CD4-positive, alpha-beta memory T cell (primary cell): ENCODE measurements around the gene FGFR2. TPM values are rescaled to one million over a fixed set of nuclear protein-coding genes. Genes with fewer than 3 reads are reported as not detected.

ENCODE experiments used
- CTCF ChIA-PET: fragments of 350-600 bp; sonication (Branson Sonifier 250); formaldehyde crosslinking; loops from one replicate; lab custom pipeline; 2021; ENCODE audit warnings: inconsistent platforms; ENCODE audit not compliant: partially characterized antibody; lab: Charles Lee
- POLR2A ChIA-PET: fragments of 350-600 bp; sonication (Branson Sonifier 250); formaldehyde crosslinking; loops from one replicate; lab custom pipeline; 2021; ENCODE audit not compliant: partially characterized antibody; lab: Charles Lee
- DNase-seq, 5 donors: peaks; one replicate each; pipeline versions ENCODE4 v3.0.0 to v3.0.0-alpha.2; 2020 to 2022; ENCODE audit warnings: mixed read lengths in 1 of 5
- H3K27ac ChIP-seq: one replicate; pipeline ENCODE4 v1.7.0; 2013; ENCODE audit warnings: low read depth, low read length
- H3K27me3 ChIP-seq: 2 replicates; pipeline ENCODE4 v1.7.0; 2013; ENCODE audit warnings: mild to moderate bottlenecking, low read length, moderate library complexity; ENCODE audit not compliant: insufficient read depth
- H3K36me3 ChIP-seq: 2 replicates; pipeline ENCODE4 v1.7.0; 2013; ENCODE audit warnings: mild to moderate bottlenecking, low read length, moderate library complexity; ENCODE audit not compliant: insufficient read depth
- H3K4me1 ChIP-seq: 2 replicates; pipeline ENCODE4 v1.7.0; 2013; ENCODE audit warnings: mild to moderate bottlenecking, low read length, moderate library complexity; ENCODE audit not compliant: insufficient read depth
- H3K4me3 ChIP-seq, 2 donors: one replicate each; pipeline ENCODE4 v1.7.0; 2013; ENCODE audit warnings: low read length in 2 of 2, mild to moderate bottlenecking in 1 of 2
- H3K9me3 ChIP-seq, 2 donors: one replicate each; pipeline ENCODE4 v1.7.0; 2013; ENCODE audit warnings: low read length in 2 of 2, control low read depth in 1 of 2; ENCODE audit not compliant: control insufficient read depth in 1 of 2
- H3K27ac Mint-ChIP-seq, 7 donors: one replicate each; pipeline ENCODE4 v1.8.0; 2020 to 2021; ENCODE audit warnings: mixed read lengths in 7 of 7, mild to moderate bottlenecking in 6 of 7, inconsistent platforms in 3 of 7, moderate library complexity in 3 of 7
- H3K27me3 Mint-ChIP-seq, 2 donors: one replicate each; pipeline ENCODE4 v1.8.0; 2020 to 2021; ENCODE audit warnings: mixed read lengths in 2 of 2
- H3K36me3 Mint-ChIP-seq, 2 donors: one replicate each; pipeline ENCODE4 v1.8.0; 2020 to 2021; ENCODE audit warnings: mixed read lengths in 2 of 2, inconsistent platforms in 1 of 2, mild to moderate bottlenecking in 1 of 2
- H3K4me1 Mint-ChIP-seq, 4 donors: one replicate each; pipeline ENCODE4 v1.8.0; 2020 to 2021; ENCODE audit warnings: mixed read lengths in 4 of 4, mild to moderate bottlenecking in 1 of 4
- H3K4me3 Mint-ChIP-seq, 8 donors: one replicate each; pipeline ENCODE4 v1.8.0; 2020 to 2021; ENCODE audit warnings: mixed read lengths in 8 of 8, mild to moderate bottlenecking in 7 of 8, moderate library complexity in 6 of 8, inconsistent platforms in 3 of 8
- H3K9me3 Mint-ChIP-seq, 8 donors: one replicate each; pipeline ENCODE4 v1.8.0; 2020 to 2021; ENCODE audit warnings: mixed read lengths in 8 of 8, mild to moderate bottlenecking in 5 of 8, inconsistent platforms in 3 of 8, moderate library complexity in 1 of 8
- intact Hi-C: fragments of 100-400 bp; cut with micrococcal nuclease; formaldehyde crosslinking; loops from one replicate; pipeline ENCODE4 v1.15.1; 2023
- polyA plus RNA-seq, 2 donors: library from polyadenylated mRNA; unstranded; fragments of 300-500 nt; fragmentation: Illumina TruSeq; gene quantifications; one replicate each; pipeline ENCODE4 v1.2.3, GENCODE V29; 2021
- total RNA-seq, 2 experiments: library from RNA; stranded (reverse); gene quantifications; one replicate each; pipeline ENCODE4 v1.2.3, GENCODE V29; 2021

The FGFR2 gene
- total and polyA plus RNA-seq, 4 experiments from 2014 or later: 0.58 to 1.0 (median 0.90) TPM; not detected in 1

- Mint-ChIP-seq H3K4me1 (peaks cover 0 to 8% (median 4%) of the 10 kb centered on the region in 4 donors), H3K36me3 (no peaks in the 10 kb centered on the region), H3K27ac (no peak overlapping the region), H3K27me3 (no peaks in the 10 kb centered on the region), H3K4me3 (no peak overlapping the region), H3K9me3 (peaks cover 0 to 7% (median 0%) of the 10 kb centered on the region in 8 donors)
- Histone ChIP-seq H3K9me3 (no peaks in the 10 kb centered on the region), H3K27me3 (no peaks in the 10 kb centered on the region), H3K4me3 (no peak overlapping the region), H3K4me1 (peaks cover 12% of the 10 kb centered on the region), H3K36me3 (no peaks in the 10 kb centered on the region), H3K27ac (no peak overlapping the region)
- ChIA-PET CTCF (no interaction called here), POLR2A (no interaction called here)
- DNase-seq: no peak
- intact Hi-C loops: no loop called here
These were observed 88.0 kb downstream of the FGFR2 start for GRCh38 chr10:121510201-121510771.

GRCh38 chr10:121509796-121510195 lies 88.4 kb downstream of the FGFR2 start:
- H3K36me3 ChIP-seq: no peaks in the 10 kb centered on the region
- POLR2A ChIA-PET: no interaction called here
- intact Hi-C loops: no loop called here
- H3K9me3 ChIP-seq: no peaks in the 10 kb centered on the region
- H3K27ac Mint-ChIP-seq: no peak overlapping the region
- no peak for DNase-seq
- no peak overlapping the region for H3K27ac ChIP-seq
- H3K4me3 Mint-ChIP-seq: no peak overlapping the region
- no peaks in the 10 kb centered on the region for H3K27me3 Mint-ChIP-seq
- no peaks in the 10 kb centered on the region for H3K36me3 Mint-ChIP-seq
- H3K27me3 ChIP-seq: no peaks in the 10 kb centered on the region
- H3K4me3 ChIP-seq: no peak overlapping the region
- peaks cover 0 to 7% (median 0%) of the 10 kb centered on the region in 8 donors for H3K9me3 Mint-ChIP-seq
- peaks cover 11% of the 10 kb centered on the region for H3K4me1 ChIP-seq
- peaks cover 0 to 5% (median 3%) of the 10 kb centered on the region in 4 donors for H3K4me1 Mint-ChIP-seq
- CTCF ChIA-PET: no interaction called here

GRCh38 chr10:121509112-121509511 lies 89.1 kb downstream of the FGFR2 start:
- Mint-ChIP-seq H3K36me3 (no peaks in the 10 kb centered on the region), H3K9me3 (peaks cover 0 to 7% (median 0%) of the 10 kb centered on the region in 8 donors), H3K4me1 (peaks cover 0 to 1% (median under 1%) of the 10 kb centered on the region in 4 donors), H3K27ac (no peak overlapping the region), H3K27me3 (no peaks in the 10 kb centered on the region), H3K4me3 (no peak overlapping the region)
- intact Hi-C loops: no loop called here
- Histone ChIP-seq H3K9me3 (no peaks in the 10 kb centered on the region), H3K36me3 (no peaks in the 10 kb centered on the region), H3K4me3 (no peak overlapping the region), H3K27me3 (no peaks in the 10 kb centered on the region), H3K27ac (no peak overlapping the region), H3K4me1 (peaks cover 5% of the 10 kb centered on the region)
- ChIA-PET POLR2A (no interaction called here), CTCF (no interaction called here)
- DNase-seq: no peak

GRCh38 chr10:121503587-121504051 lies 94.6 kb downstream of the FGFR2 start:
- Histone ChIP-seq H3K4me1 (no peaks in the 10 kb centered on the region), H3K27me3 (no peaks in the 10 kb centered on the region), H3K9me3 (no peaks in the 10 kb centered on the region), H3K36me3 (no peaks in the 10 kb centered on the region), H3K27ac (no peak overlapping the region), H3K4me3 (no peak overlapping the region)
- Mint-ChIP-seq H3K4me3 (no peak overlapping the region), H3K9me3 (peaks cover 0 to 4% (median 0%) of the 10 kb centered on the region in 8 donors), H3K36me3 (no peaks in the 10 kb centered on the region), H3K27ac (no peak overlapping the region), H3K4me1 (no peaks in the 10 kb centered on the region), H3K27me3 (no peaks in the 10 kb centered on the region)
- no peak for DNase-seq
- ChIA-PET CTCF (no interaction called here), POLR2A (no interaction called here)
- intact Hi-C loops: no loop called here

- ChIA-PET POLR2A (no interaction called here), CTCF (no interaction called here)
- Mint-ChIP-seq H3K9me3 (peaks cover 0 to 4% (median 0%) of the 10 kb centered on the region in 8 donors), H3K27me3 (no peaks in the 10 kb centered on the region), H3K4me3 (no peak overlapping the region), H3K36me3 (no peaks in the 10 kb centered on the region), H3K27ac (no peak overlapping the region), H3K4me1 (no peaks in the 10 kb centered on the region)
- no peak for DNase-seq
- intact Hi-C loops: no loop called here
- Histone ChIP-seq H3K36me3 (no peaks in the 10 kb centered on the region), H3K27ac (no peak overlapping the region), H3K9me3 (no peaks in the 10 kb centered on the region), H3K27me3 (no peaks in the 10 kb centered on the region), H3K4me1 (no peaks in the 10 kb centered on the region), H3K4me3 (no peak overlapping the region)
These were observed 96.4 kb downstream of the FGFR2 start for GRCh38 chr10:121501796-121502195.

GRCh38 chr10:121500701-121501332 lies 97.4 kb downstream of the FGFR2 start:
- no peak overlapping the region for H3K27ac ChIP-seq
- no peaks in the 10 kb centered on the region for H3K4me1 ChIP-seq
- peaks cover 0 to 2% (median 0%) of the 10 kb centered on the region in 8 donors for H3K9me3 Mint-ChIP-seq
- ChIA-PET CTCF (no interaction called here), POLR2A (no interaction called here)
- no peak for DNase-seq
- no peak overlapping the region for H3K4me3 ChIP-seq
- no peaks in the 10 kb centered on the region for H3K4me1 Mint-ChIP-seq
- intact Hi-C loops: no loop called here
- H3K27me3 Mint-ChIP-seq: no peaks in the 10 kb centered on the region
- H3K9me3 ChIP-seq: no peaks in the 10 kb centered on the region
- H3K27ac Mint-ChIP-seq: no peak overlapping the region
- H3K27me3 ChIP-seq: no peaks in the 10 kb centered on the region
- H3K36me3 ChIP-seq: no peaks in the 10 kb centered on the region
- no peak overlapping the region for H3K4me3 Mint-ChIP-seq
- no peaks in the 10 kb centered on the region for H3K36me3 Mint-ChIP-seq

GRCh38 chr10:121497513-121498470 lies 100.5 kb downstream of the FGFR2 start:
- CTCF ChIA-PET: no interaction called here
- intact Hi-C loops: no loop called here
- no peak for DNase-seq
- POLR2A ChIA-PET: no interaction called here
- H3K4me1 ChIP-seq: no peaks in the 10 kb centered on the region
- no peaks in the 10 kb centered on the region for H3K27me3 ChIP-seq
- H3K9me3 ChIP-seq: no peaks in the 10 kb centered on the region
- H3K27ac Mint-ChIP-seq: no peak overlapping the region
- H3K36me3 Mint-ChIP-seq: no peaks in the 10 kb centered on the region
- no peaks in the 10 kb centered on the region for H3K36me3 ChIP-seq
- no peak overlapping the region for H3K27ac ChIP-seq
- peaks cover 0 to 2% of the 10 kb centered on the region in 2 donors for H3K27me3 Mint-ChIP-seq
- no peaks in the 10 kb centered on the region for H3K4me1 Mint-ChIP-seq
- H3K4me3 Mint-ChIP-seq: no peak overlapping the region
- no peak overlapping the region for H3K4me3 ChIP-seq
- peaks cover 0 to 9% (median 0%) of the 10 kb centered on the region in 8 donors for H3K9me3 Mint-ChIP-seq
